Upper lobe of left lung (tissue), 6 donors: ENCODE data around the gene OSBPL7. TPM values are rescaled to one million over a fixed set of nuclear protein-coding genes. Genes with fewer than 3 reads are reported as not detected.
A peak's percentile ranks its signal among the peaks of the same experiment; 100 is the strongest.

Source experiments
- ATAC-seq, 2 donors: fragments of 200-7000 bp; cut with Tn5 transposase; one replicate each; pipeline ENCODE4 v1.9.1; 2022; ENCODE audit warnings: mild to moderate bottlenecking in 2 of 2, moderate library complexity in 2 of 2; ENCODE audit not compliant: low FRiP score in 2 of 2
- DNase-seq, 2 donors: peaks; one replicate each; pipeline ENCODE4 v3.0.0-alpha.2; 2019 to 2020
- H3K27ac ChIP-seq, 4 donors: fragments of 200-600 bp; sonication (generic); one replicate each; pipeline ENCODE4 v1.5.1; 2016 to 2019
- H3K27me3 ChIP-seq, 4 donors: fragments of 200-600 bp; sonication (generic); one replicate each; pipeline ENCODE4 v1.5.1; 2017 to 2019
- H3K36me3 ChIP-seq, 4 donors: fragments of 200-600 bp; sonication (generic); one replicate each; pipeline ENCODE4 v1.5.1; 2016 to 2019
- H3K4me1 ChIP-seq, 4 donors: fragments of 200-600 bp; sonication (generic); one replicate each; pipeline ENCODE4 v1.5.1; 2018 to 2019
- H3K4me3 ChIP-seq, 4 donors: fragments of 200-600 bp; sonication (generic); one replicate each; pipeline ENCODE4 v1.5.1; 2017 to 2019; ENCODE audit warnings: mild to moderate bottlenecking in 2 of 4, moderate library complexity in 1 of 4
- H3K9me3 ChIP-seq, 4 donors: fragments of 200-600 bp; sonication (generic); one replicate each; pipeline ENCODE4 v1.5.1; 2018 to 2019
- EP300 ChIP-seq, 4 donors: sonication (generic); formaldehyde crosslinking; IDR thresholded peaks; one replicate each; pipeline ENCODE4 v1.5.1; 2017; ENCODE audit warnings: antibody characterized with exemption in 4 of 4, control low read depth in 2 of 4
- POLR2A ChIP-seq, 4 donors: fragments of 450-650 bp; IDR thresholded peaks; one replicate each; pipeline ENCODE4 v1.5.1; 2016 to 2017; ENCODE audit warnings: antibody characterized with exemption in 4 of 4, mild to moderate bottlenecking in 2 of 4
- POLR2AphosphoS5 ChIP-seq, 2 donors: sonication (generic); formaldehyde crosslinking; IDR thresholded peaks; one replicate each; pipeline ENCODE4 v1.5.1; 2017; ENCODE audit warnings: antibody characterized with exemption in 2 of 2
- WGBS, 2 donors: methylation state at CpG; one replicate each; pipeline ENCODE4 v1.1.5; 2017 to 2018; 5-methylcytosine and 5-hydroxymethylcytosine counted together
- total RNA-seq, 6 donors: library from RNA; depleted of rRNA in 4 of 6; stranded (reverse); fragments of >200 nt in 4 of 6; gene quantifications; one replicate each; pipeline versions ENCODE4 v1.1.0 to v1.2.1, GENCODE V29; 2016 to 2021
- TF ChIP-seq, protein P1 (sequence below), 6 experiments: fragments of 450-650 bp in 4 of 6; fragments of 200-600 bp in 2 of 6; sonication (generic) in 2 of 6; IDR thresholded peaks; one replicate each; pipeline ENCODE4 v1.5.1; 2016 to 2019; ENCODE audit warnings: antibody characterized with exemption in 6 of 6
- donor health status: DM: no; HTN: no; CAD: no; lungs with moderate emphysema.
- donor health status: DM: no; HTN: yes; CAD: no; lungs with severe emphysema.

The OSBPL7 gene
- total RNA-seq, 6 donors from 2014 or later: 10.7 to 44.0 (median 19.3) TPM

GRCh38 chr17:47804461-47804860 lies 17.1 kb downstream of the OSBPL7 start:
- Histone ChIP-seq H3K36me3 (peaks cover 4 to 33% (median 28%) of the 10 kb centered on the region in 4 donors), H3K27me3 (peaks cover 0 to 3% (median 0%) of the 10 kb centered on the region in 4 donors), H3K4me1 (peaks cover 0 to under 1% (median 0%) of the 10 kb centered on the region in 4 donors), H3K27ac (no peak overlapping the region), H3K9me3 (no peaks in the 10 kb centered on the region), H3K4me3 (no peak overlapping the region)
- DNase-seq: peak in 1 of 2 donors; percentile 6
- TF ChIP-seq EP300 (IDR thresholded peaks at IDR 0.05) (no peak), POLR2A (IDR thresholded peaks at IDR 0.05) (no peak), POLR2AphosphoS5 (IDR thresholded peaks at IDR 0.05) (no peak)
- TF ChIP-seq, protein P1, sequence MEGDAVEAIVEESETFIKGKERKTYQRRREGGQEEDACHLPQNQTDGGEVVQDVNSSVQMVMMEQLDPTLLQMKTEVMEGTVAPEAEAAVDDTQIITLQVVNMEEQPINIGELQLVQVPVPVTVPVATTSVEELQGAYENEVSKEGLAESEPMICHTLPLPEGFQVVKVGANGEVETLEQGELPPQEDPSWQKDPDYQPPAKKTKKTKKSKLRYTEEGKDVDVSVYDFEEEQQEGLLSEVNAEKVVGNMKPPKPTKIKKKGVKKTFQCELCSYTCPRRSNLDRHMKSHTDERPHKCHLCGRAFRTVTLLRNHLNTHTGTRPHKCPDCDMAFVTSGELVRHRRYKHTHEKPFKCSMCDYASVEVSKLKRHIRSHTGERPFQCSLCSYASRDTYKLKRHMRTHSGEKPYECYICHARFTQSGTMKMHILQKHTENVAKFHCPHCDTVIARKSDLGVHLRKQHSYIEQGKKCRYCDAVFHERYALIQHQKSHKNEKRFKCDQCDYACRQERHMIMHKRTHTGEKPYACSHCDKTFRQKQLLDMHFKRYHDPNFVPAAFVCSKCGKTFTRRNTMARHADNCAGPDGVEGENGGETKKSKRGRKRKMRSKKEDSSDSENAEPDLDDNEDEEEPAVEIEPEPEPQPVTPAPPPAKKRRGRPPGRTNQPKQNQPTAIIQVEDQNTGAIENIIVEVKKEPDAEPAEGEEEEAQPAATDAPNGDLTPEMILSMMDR (IDR thresholded peaks at IDR 0.05): no peak
- no peak for ATAC-seq
- 45 to 70% methylated on average over 2 to 3 of the region's 3 CpGs for WGBS, 2 donors

GRCh38 chr17:47803751-47804150 lies 17.8 kb downstream of the OSBPL7 start:
- Histone ChIP-seq H3K27me3 (peaks cover 0 to 3% (median 0%) of the 10 kb centered on the region in 4 donors), H3K4me3 (no peak overlapping the region), H3K9me3 (no peaks in the 10 kb centered on the region), H3K4me1 (no peaks in the 10 kb centered on the region), H3K36me3 (peaks cover under 1 to 26% (median 21%) of the 10 kb centered on the region in 4 donors), H3K27ac (no peak overlapping the region)
- 79 to 81% methylated on average over 6 of the region's 6 CpGs for WGBS, 2 donors
- TF ChIP-seq, protein P1 (IDR thresholded peaks at IDR 0.05): no peak
- TF ChIP-seq POLR2AphosphoS5 (IDR thresholded peaks at IDR 0.05): no peak
- TF ChIP-seq POLR2A (IDR thresholded peaks at IDR 0.05): no peak
- TF ChIP-seq EP300 (IDR thresholded peaks at IDR 0.05): no peak
- no peak for ATAC-seq
- DNase-seq: no peak

DNA sequence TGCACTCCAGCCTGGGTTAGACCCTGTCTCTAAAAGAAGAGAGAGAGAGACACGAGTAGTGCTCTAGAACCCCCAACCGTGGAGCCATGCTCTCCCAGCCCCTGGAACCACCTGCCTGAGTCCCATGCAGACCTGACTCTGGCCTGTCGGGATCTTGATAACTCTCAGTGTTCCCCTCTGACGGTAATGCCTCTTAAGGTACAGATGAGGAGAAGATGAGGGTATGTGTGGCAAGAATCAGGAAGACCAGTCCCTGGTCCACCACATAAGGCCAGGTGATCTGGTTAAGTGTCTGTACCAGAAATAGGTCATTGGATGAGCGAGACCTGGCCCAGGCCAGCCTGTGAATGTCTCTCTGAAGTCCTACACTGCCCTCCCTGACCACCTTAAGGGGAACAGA lies 18.4 kb downstream of the OSBPL7 start:
- no peaks in the 10 kb centered on the region for H3K4me1 ChIP-seq
- WGBS, 2 donors: 69 to 75% methylated on average over 5 of the region's 5 CpGs
- DNase-seq (no peak), ATAC-seq (no peak)
- TF ChIP-seq, protein P1 (IDR thresholded peaks at IDR 0.05): no peak
- no peak for TF ChIP-seq EP300 (IDR thresholded peaks at IDR 0.05)
- TF ChIP-seq POLR2AphosphoS5 (IDR thresholded peaks at IDR 0.05): no peak
- TF ChIP-seq POLR2A (IDR thresholded peaks at IDR 0.05): no peak
- no peaks in the 10 kb centered on the region for H3K9me3 ChIP-seq
- no peak overlapping the region for H3K27ac ChIP-seq
- peaks cover 0 to 3% (median 0%) of the 10 kb centered on the region in 4 donors for H3K27me3 ChIP-seq
- peaks cover 0 to 20% (median 16%) of the 10 kb centered on the region in 4 donors for H3K36me3 ChIP-seq
- H3K4me3 ChIP-seq: no peak overlapping the region

GRCh38 chr17:47802341-47803022 lies 19.1 kb downstream of the OSBPL7 start:
- DNase-seq (no peak), ATAC-seq (peak in 1 of 2 donors; percentile 50)
- TF ChIP-seq, protein P1 (IDR thresholded peaks at IDR 0.05): peak; percentile 21 to 41 (median 34)
- no peak for TF ChIP-seq EP300 (IDR thresholded peaks at IDR 0.05)
- TF ChIP-seq POLR2AphosphoS5 (IDR thresholded peaks at IDR 0.05): no peak
- H3K4me3 ChIP-seq: no peak overlapping the region
- no peaks in the 10 kb centered on the region for H3K4me1 ChIP-seq
- H3K9me3 ChIP-seq: no peaks in the 10 kb centered on the region
- peaks cover 0 to 13% (median 8%) of the 10 kb centered on the region in 4 donors for H3K36me3 ChIP-seq
- H3K27ac ChIP-seq: no peak overlapping the region
- WGBS, 2 donors: 34 to 45% methylated on average over 7 to 9 of the region's 9 CpGs
- peaks cover 0 to 3% (median 0%) of the 10 kb centered on the region in 4 donors for H3K27me3 ChIP-seq
